Uterus (tissue), 2 donors: ENCODE measurements around the gene SYNE1.

Experiments used
- POLR2A ChIP-seq, 2 donors: fragments of 450-650 bp; IDR thresholded peaks; one replicate each; pipeline ENCODE4 v1.6.1; 2016; ENCODE audit warnings: antibody characterized with exemption in 2 of 2, mild to moderate bottlenecking in 1 of 2, moderate library complexity in 1 of 2
- TF ChIP-seq, protein P1 (sequence below), 4 experiments: fragments of 200-600 bp in 2 of 4; fragments of 450-650 bp in 2 of 4; sonication (generic) in 2 of 4; IDR thresholded peaks; one replicate each; pipeline ENCODE4 v1.5.1; 2016 to 2019; ENCODE audit warnings: antibody characterized with exemption in 4 of 4, mild to moderate bottlenecking in 2 of 4, moderate library complexity in 1 of 4

DNA sequence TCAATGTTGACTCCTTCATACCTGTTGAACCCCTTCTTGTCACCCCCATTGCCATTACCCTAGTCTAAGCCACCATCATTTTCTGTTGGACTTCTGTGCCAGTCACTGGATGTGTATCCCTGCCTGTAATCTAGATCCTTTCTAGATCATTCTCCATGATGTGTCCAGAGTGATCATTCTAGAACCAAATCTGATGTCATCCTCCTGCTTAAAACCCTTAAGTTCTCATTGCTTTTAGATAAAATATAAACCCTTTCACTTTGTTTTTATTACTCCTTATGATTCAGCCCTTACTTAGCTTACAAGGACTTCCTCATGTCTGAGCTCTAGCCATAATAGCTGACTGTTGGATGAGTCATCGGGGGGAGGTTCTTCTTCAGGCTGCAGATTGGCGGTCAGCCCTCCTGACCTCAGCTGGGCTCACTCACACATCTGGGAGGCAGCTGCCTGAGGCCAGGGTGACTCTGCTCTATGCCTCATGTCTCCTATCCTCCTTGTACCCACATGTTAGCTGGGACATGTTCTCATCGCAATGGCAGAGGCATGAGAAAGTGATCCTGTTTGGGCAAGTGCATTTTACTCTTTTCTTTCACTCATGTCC, 542.1 kb downstream of the SYNE1 start:
- TF ChIP-seq, protein P1, sequence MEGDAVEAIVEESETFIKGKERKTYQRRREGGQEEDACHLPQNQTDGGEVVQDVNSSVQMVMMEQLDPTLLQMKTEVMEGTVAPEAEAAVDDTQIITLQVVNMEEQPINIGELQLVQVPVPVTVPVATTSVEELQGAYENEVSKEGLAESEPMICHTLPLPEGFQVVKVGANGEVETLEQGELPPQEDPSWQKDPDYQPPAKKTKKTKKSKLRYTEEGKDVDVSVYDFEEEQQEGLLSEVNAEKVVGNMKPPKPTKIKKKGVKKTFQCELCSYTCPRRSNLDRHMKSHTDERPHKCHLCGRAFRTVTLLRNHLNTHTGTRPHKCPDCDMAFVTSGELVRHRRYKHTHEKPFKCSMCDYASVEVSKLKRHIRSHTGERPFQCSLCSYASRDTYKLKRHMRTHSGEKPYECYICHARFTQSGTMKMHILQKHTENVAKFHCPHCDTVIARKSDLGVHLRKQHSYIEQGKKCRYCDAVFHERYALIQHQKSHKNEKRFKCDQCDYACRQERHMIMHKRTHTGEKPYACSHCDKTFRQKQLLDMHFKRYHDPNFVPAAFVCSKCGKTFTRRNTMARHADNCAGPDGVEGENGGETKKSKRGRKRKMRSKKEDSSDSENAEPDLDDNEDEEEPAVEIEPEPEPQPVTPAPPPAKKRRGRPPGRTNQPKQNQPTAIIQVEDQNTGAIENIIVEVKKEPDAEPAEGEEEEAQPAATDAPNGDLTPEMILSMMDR (IDR thresholded peaks at IDR 0.05) = no peak
- no peak for TF ChIP-seq POLR2A (IDR thresholded peaks at IDR 0.05)
